SJCRH30 (cell line): ENCODE data around the gene ADGRL3. TPM values are rescaled to one million over a fixed set of nuclear protein-coding genes. Genes with fewer than 3 reads are reported as not detected.

Experiments used
- DNase-seq, 2 experiments: peaks; one replicate each; pipeline ENCODE4 v3.0.0-alpha.2; 2015 to 2020
- H3K27ac ChIP-seq: fragments of 250-450 bp; sonication (Bioruptor Pico); 2 replicates; pipeline ENCODE4 v1.5.1; 2020; ENCODE audit warnings: mild to moderate bottlenecking, moderate library complexity
- H3K27me3 ChIP-seq: fragments of 250-450 bp; sonication (Bioruptor Pico); 2 replicates; pipeline ENCODE4 v1.5.1; 2020; ENCODE audit warnings: mild to moderate bottlenecking, moderate library complexity
- H3K36me3 ChIP-seq: fragments of 250-450 bp; sonication (Bioruptor Pico); 2 replicates; pipeline ENCODE4 v1.5.1; 2020; ENCODE audit warnings: mild to moderate bottlenecking, moderate library complexity
- H3K4me1 ChIP-seq: fragments of 250-450 bp; sonication (Bioruptor Pico); 2 replicates; pipeline ENCODE4 v1.5.1; 2020; ENCODE audit warnings: mild to moderate bottlenecking, moderate library complexity
- H3K4me3 ChIP-seq: fragments of 250-450 bp; sonication (Bioruptor Pico); 2 replicates; pipeline ENCODE4 v1.5.1; 2020; ENCODE audit warnings: mild to moderate bottlenecking, moderate library complexity
- H3K9me3 ChIP-seq: fragments of 250-450 bp; sonication (Bioruptor Pico); replicated peaks from 2 replicates; pipeline ENCODE4 v1.5.1; 2020; ENCODE audit warnings: mild to moderate bottlenecking, moderate library complexity
- total RNA-seq: library from RNA; depleted of rRNA; stranded (reverse); fragments of >200 nt; shearing (Covaris generic); gene quantifications from 2 replicates; pipeline ENCODE4 v1.2.3, GENCODE V29; 2014

Gene ADGRL3
- total RNA-seq, 1 experiment from 2014 or later = 0.40 TPM

GRCh38 chr4:61786211-61786610, 586.1 kb downstream of the ADGRL3 start:
- Histone ChIP-seq H3K4me3 (no peak overlapping the region), H3K36me3 (no peaks in the 10 kb centered on the region), H3K4me1 (no peaks in the 10 kb centered on the region), H3K9me3 (no peaks in the 10 kb centered on the region), H3K27ac (no peak overlapping the region), H3K27me3 (no peaks in the 10 kb centered on the region; the same call in 1 of the 2 replicates)
- DNase-seq = no peak

GRCh38 chr4:61795998-61796397, 595.9 kb downstream of the ADGRL3 start:
- Histone ChIP-seq H3K4me1 (no peaks in the 10 kb centered on the region), H3K27ac (no peak overlapping the region), H3K36me3 (no peaks in the 10 kb centered on the region), H3K4me3 (no peak overlapping the region), H3K27me3 (no peaks in the 10 kb centered on the region), H3K9me3 (no peaks in the 10 kb centered on the region)
- no peak for DNase-seq

- H3K9me3 ChIP-seq = no peaks in the 10 kb centered on the region
- H3K36me3 ChIP-seq = no peaks in the 10 kb centered on the region
- H3K4me3 ChIP-seq = no peak overlapping the region
- no peak for DNase-seq
- H3K27me3 ChIP-seq = no peaks in the 10 kb centered on the region
- H3K27ac ChIP-seq = no peak overlapping the region
- no peaks in the 10 kb centered on the region for H3K4me1 ChIP-seq
Observed at GRCh38 chr4:61799794-61800193, 599.7 kb downstream of the ADGRL3 start.

GRCh38 chr4:61805227-61805626, 605.1 kb downstream of the ADGRL3 start:
- Histone ChIP-seq H3K4me3 (no peak overlapping the region), H3K4me1 (no peaks in the 10 kb centered on the region), H3K27ac (no peak overlapping the region), H3K27me3 (no peaks in the 10 kb centered on the region), H3K9me3 (no peaks in the 10 kb centered on the region), H3K36me3 (no peaks in the 10 kb centered on the region)
- DNase-seq = no peak

GRCh38 chr4:61805979-61806378, 605.9 kb downstream of the ADGRL3 start:
- no peaks in the 10 kb centered on the region for H3K4me1 ChIP-seq
- no peaks in the 10 kb centered on the region for H3K36me3 ChIP-seq
- H3K4me3 ChIP-seq = no peak overlapping the region
- no peak for DNase-seq
- no peak overlapping the region for H3K27ac ChIP-seq
- H3K27me3 ChIP-seq = no peaks in the 10 kb centered on the region
- no peaks in the 10 kb centered on the region for H3K9me3 ChIP-seq

GRCh38 chr4:61812171-61812570, 612.0 kb downstream of the ADGRL3 start:
- no peaks in the 10 kb centered on the region for H3K4me1 ChIP-seq
- H3K4me3 ChIP-seq = no peak overlapping the region
- no peaks in the 10 kb centered on the region for H3K9me3 ChIP-seq
- DNase-seq = no peak
- peaks cover 3% of the 10 kb centered on the region; the same call in 1 of the 2 replicates for H3K27me3 ChIP-seq
- no peak overlapping the region for H3K27ac ChIP-seq
- H3K36me3 ChIP-seq = no peaks in the 10 kb centered on the region

- H3K27me3 ChIP-seq = no peaks in the 10 kb centered on the region; the same call in 1 of the 2 replicates
- no peak for DNase-seq
- H3K4me1 ChIP-seq = no peaks in the 10 kb centered on the region
- H3K27ac ChIP-seq = no peak overlapping the region
- H3K4me3 ChIP-seq = no peak overlapping the region
- H3K9me3 ChIP-seq = no peaks in the 10 kb centered on the region
- no peaks in the 10 kb centered on the region for H3K36me3 ChIP-seq
Observed at GRCh38 chr4:61817071-61817470, 616.9 kb downstream of the ADGRL3 start.

GRCh38 chr4:61820136-61820535, 620.0 kb downstream of the ADGRL3 start:
- no peaks in the 10 kb centered on the region for H3K36me3 ChIP-seq
- H3K27ac ChIP-seq = no peak overlapping the region
- H3K9me3 ChIP-seq = no peaks in the 10 kb centered on the region
- no peaks in the 10 kb centered on the region for H3K27me3 ChIP-seq
- H3K4me1 ChIP-seq = peaks cover 8% of the 10 kb centered on the region
- H3K4me3 ChIP-seq = no peak overlapping the region
- no peak for DNase-seq

GRCh38 chr4:61824454-61824853, 624.3 kb downstream of the ADGRL3 start:
- Histone ChIP-seq H3K9me3 (no peaks in the 10 kb centered on the region), H3K27ac (no peak overlapping the region), H3K36me3 (no peaks in the 10 kb centered on the region), H3K4me3 (no peak overlapping the region), H3K27me3 (no peaks in the 10 kb centered on the region), H3K4me1 (peaks cover 8% of the 10 kb centered on the region)
- peak; percentile 29 to 58 for DNase-seq

- H3K27me3 ChIP-seq = no peaks in the 10 kb centered on the region
- no peaks in the 10 kb centered on the region for H3K9me3 ChIP-seq
- peaks cover 8% of the 10 kb centered on the region for H3K4me1 ChIP-seq
- no peak for DNase-seq
- H3K36me3 ChIP-seq = no peaks in the 10 kb centered on the region
- no peak overlapping the region for H3K27ac ChIP-seq
- H3K4me3 ChIP-seq = no peak overlapping the region
Observed at GRCh38 chr4:61827907-61828391, 627.8 kb downstream of the ADGRL3 start.

GRCh38 chr4:61828960-61829359, 628.8 kb downstream of the ADGRL3 start:
- no peak overlapping the region for H3K4me3 ChIP-seq
- H3K27ac ChIP-seq = no peak overlapping the region

GRCh38 chr4:61831987-61832386, 631.9 kb downstream of the ADGRL3 start:
- H3K4me1 ChIP-seq = no peaks in the 10 kb centered on the region
- DNase-seq = no peak
- no peaks in the 10 kb centered on the region for H3K36me3 ChIP-seq
- no peak overlapping the region for H3K4me3 ChIP-seq
- no peaks in the 10 kb centered on the region for H3K27me3 ChIP-seq
- no peaks in the 10 kb centered on the region for H3K9me3 ChIP-seq
- no peak overlapping the region for H3K27ac ChIP-seq

More at GRCh38 chr4:61828960-61829359, 628.8 kb downstream of the ADGRL3 start:
- Histone ChIP-seq H3K27me3 (no peaks in the 10 kb centered on the region), H3K9me3 (no peaks in the 10 kb centered on the region), H3K36me3 (no peaks in the 10 kb centered on the region), H3K4me1 (peaks cover 8% of the 10 kb centered on the region)
- DNase-seq = no peak

- no peaks in the 10 kb centered on the region for H3K36me3 ChIP-seq
- H3K9me3 ChIP-seq = no peaks in the 10 kb centered on the region
- no peak for DNase-seq
- H3K27me3 ChIP-seq = no peaks in the 10 kb centered on the region
- H3K27ac ChIP-seq = no peak overlapping the region
- H3K4me1 ChIP-seq = no peaks in the 10 kb centered on the region
- H3K4me3 ChIP-seq = no peak overlapping the region
Observed at GRCh38 chr4:61837395-61837794, 637.3 kb downstream of the ADGRL3 start.

- H3K36me3 ChIP-seq = no peaks in the 10 kb centered on the region
- no peak overlapping the region for H3K4me3 ChIP-seq
- H3K9me3 ChIP-seq = no peaks in the 10 kb centered on the region
- H3K27ac ChIP-seq = no peak overlapping the region
- no peaks in the 10 kb centered on the region for H3K27me3 ChIP-seq
- DNase-seq = no peak
- H3K4me1 ChIP-seq = no peaks in the 10 kb centered on the region
Observed at GRCh38 chr4:61838072-61838471, 637.9 kb downstream of the ADGRL3 start.

- no peaks in the 10 kb centered on the region for H3K36me3 ChIP-seq
- no peaks in the 10 kb centered on the region for H3K4me1 ChIP-seq
- no peak overlapping the region for H3K4me3 ChIP-seq
- no peak for DNase-seq
- H3K27me3 ChIP-seq = no peaks in the 10 kb centered on the region
- H3K27ac ChIP-seq = no peak overlapping the region
- no peaks in the 10 kb centered on the region for H3K9me3 ChIP-seq
Observed at GRCh38 chr4:61841714-61842113, 641.6 kb downstream of the ADGRL3 start.

GRCh38 chr4:61851126-61851525, 651.0 kb downstream of the ADGRL3 start:
- Histone ChIP-seq H3K27me3 (no peaks in the 10 kb centered on the region), H3K4me3 (no peak overlapping the region), H3K9me3 (no peaks in the 10 kb centered on the region), H3K4me1 (no peaks in the 10 kb centered on the region), H3K36me3 (no peaks in the 10 kb centered on the region), H3K27ac (no peak overlapping the region)
- no peak for DNase-seq
